AG09319 (cell line): ENCODE data around the gene PCBP3.
"Not testable (repeated sequence)": the region's sequence is repeated elsewhere in the genome, so short reads cannot be mapped to it uniquely, and the experiment has no call there.

Experiments used
- DNase-seq: peaks from one replicate; pipeline ENCODE4 v3.0.0-alpha.2; 2010; ENCODE audit warnings: low read depth; ENCODE audit errors: extremely low read depth
- TF ChIP-seq, protein P1 (sequence below): IDR thresholded peaks from 2 replicates; pipeline ENCODE4 v1.5.1; 2011; ENCODE audit warnings: low read depth, mild to moderate bottlenecking, inconsistent platforms, low read length, moderate library complexity

PCBP3 gene

DNA sequence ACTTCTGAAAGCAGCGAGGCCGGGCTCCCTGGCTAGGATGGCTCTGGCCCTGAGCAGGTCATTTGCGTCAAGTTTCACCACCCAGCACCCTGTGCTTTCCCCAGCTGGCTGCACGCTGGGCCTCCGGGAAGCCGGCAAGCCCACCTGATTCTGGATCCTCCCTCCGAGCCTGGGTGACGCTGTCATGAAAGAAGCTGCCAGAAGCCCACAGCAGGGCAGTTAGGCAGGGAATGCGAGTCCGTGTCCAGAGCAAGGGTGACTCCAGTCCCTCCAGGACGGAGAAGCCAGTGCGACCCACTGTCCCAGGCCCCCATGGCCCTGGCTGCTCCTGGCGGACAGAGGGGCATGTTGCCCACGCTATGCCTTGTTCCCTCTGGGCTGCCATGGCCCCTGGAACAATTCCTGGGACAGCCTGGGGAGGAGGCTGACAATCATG lies 44.4 kb upstream of the PCBP3 start:
- TF ChIP-seq, protein P1, sequence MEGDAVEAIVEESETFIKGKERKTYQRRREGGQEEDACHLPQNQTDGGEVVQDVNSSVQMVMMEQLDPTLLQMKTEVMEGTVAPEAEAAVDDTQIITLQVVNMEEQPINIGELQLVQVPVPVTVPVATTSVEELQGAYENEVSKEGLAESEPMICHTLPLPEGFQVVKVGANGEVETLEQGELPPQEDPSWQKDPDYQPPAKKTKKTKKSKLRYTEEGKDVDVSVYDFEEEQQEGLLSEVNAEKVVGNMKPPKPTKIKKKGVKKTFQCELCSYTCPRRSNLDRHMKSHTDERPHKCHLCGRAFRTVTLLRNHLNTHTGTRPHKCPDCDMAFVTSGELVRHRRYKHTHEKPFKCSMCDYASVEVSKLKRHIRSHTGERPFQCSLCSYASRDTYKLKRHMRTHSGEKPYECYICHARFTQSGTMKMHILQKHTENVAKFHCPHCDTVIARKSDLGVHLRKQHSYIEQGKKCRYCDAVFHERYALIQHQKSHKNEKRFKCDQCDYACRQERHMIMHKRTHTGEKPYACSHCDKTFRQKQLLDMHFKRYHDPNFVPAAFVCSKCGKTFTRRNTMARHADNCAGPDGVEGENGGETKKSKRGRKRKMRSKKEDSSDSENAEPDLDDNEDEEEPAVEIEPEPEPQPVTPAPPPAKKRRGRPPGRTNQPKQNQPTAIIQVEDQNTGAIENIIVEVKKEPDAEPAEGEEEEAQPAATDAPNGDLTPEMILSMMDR = no peak
- DNase-seq = no peak

- no peak for DNase-seq
- TF ChIP-seq, protein P1 = no peak
These were observed 43.3 kb upstream of the PCBP3 start for GRCh38 chr21:45600248-45600647.

- no peak for DNase-seq
- TF ChIP-seq, protein P1 = no peak
These were observed 42.0 kb upstream of the PCBP3 start for GRCh38 chr21:45601551-45601950.

GRCh38 chr21:45602106-45602505 lies 41.4 kb upstream of the PCBP3 start:
- DNase-seq = no peak
- TF ChIP-seq, protein P1 = no peak

DNA sequence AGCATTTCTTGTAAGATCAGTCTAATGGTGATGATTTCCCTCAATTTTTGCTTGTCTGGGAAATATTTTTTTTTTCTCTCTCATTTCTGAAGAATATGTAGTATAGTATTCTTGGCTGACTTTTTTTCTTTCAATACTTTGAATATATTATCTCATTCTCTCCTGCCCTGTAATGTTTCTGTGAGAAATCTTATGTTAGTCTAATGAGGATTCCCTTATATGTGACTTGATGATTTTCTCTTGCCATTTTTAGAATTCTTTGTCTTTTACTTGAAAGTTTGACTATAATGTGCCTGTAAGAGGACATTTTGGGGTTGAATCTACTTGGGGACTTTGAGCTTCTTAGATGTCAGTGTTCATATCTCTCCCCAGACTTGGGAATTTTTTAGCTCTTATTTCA lies 40.0 kb upstream of the PCBP3 start:
- no peak for DNase-seq
- TF ChIP-seq, protein P1 = no peak

DNA sequence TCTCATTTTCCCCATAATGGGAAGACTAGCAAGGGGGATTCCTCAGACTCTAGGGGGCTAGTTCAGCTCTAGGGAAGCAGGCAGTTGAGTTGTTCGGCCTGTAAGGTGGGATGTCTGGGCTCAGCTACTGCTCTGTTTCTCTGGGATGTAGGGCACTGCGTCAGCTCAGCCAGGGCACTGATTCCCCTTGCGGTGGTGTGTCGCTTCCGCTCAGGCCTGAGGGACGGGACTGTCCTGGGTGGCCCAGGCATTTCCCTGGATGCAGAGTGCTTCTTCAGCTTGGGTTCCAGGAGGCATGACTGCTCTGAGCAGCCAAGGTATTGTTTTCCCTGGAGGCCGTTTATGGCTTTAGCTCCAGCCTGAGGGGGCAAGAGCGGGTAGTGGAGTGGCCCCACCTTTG lies 38.8 kb upstream of the PCBP3 start:
- not testable (repeated sequence) for DNase-seq

- DNase-seq = no peak
These were observed 36.3 kb upstream of the PCBP3 start for GRCh38 chr21:45607021-45607908.

More at GRCh38 chr21:45607021-45607908, 36.3 kb upstream of the PCBP3 start:
- TF ChIP-seq, protein P1 = no peak
